CD4-positive, alpha-beta T cell treated with Interleukin-17A for 1 hour (primary cell): ENCODE results near the gene EML6.
A peak's percentile ranks its signal among the peaks of the same experiment; 100 is the strongest.

ENCODE experiments used
- DNase-seq: peaks from one replicate; pipeline ENCODE4 v3.0.0-alpha.2; 2020

The EML6 gene

GRCh38 chr2:54920660-54921059 lies 197.2 kb downstream of the EML6 start:
- no peak for DNase-seq

DNA sequence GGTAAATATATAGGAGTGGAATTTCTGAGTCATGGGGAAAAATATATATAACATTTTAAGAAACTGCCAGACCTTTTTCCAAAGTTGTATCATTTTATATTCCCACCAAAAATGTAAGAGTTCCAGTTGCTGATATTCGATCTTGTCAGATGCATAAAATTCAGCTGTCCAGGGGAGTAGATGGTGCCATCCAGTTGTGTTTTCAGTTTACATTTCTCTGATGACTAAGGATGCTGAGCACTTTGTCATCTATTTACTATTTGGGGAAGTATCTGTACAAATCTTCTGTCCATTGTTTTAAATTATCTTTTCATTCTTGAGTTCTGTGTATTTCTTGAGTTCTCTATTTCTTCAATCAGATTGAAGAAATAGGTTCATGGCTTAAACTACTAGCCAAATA lies 200.7 kb downstream of the EML6 start:
- DNase-seq, result no peak

DNA sequence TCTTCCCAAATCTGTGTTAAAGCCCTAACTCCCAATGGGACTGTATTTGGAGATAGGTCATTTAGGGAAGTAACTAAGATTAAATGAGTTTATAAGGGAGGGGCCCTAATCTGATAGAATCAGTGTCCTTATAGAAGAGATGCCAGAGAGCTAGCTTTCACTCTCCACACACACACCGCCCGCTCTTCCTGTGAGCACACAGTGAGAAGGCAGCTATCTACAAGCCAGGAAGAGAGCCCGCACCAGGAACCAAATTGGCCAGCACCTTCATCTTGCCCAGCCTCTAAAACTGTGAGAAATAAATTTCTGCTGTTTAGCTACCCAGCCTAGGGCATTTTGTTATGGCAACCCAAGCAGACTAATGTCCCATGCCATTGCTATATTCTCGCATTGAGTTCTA lies 201.6 kb downstream of the EML6 start:
- no peak for DNase-seq

DNA sequence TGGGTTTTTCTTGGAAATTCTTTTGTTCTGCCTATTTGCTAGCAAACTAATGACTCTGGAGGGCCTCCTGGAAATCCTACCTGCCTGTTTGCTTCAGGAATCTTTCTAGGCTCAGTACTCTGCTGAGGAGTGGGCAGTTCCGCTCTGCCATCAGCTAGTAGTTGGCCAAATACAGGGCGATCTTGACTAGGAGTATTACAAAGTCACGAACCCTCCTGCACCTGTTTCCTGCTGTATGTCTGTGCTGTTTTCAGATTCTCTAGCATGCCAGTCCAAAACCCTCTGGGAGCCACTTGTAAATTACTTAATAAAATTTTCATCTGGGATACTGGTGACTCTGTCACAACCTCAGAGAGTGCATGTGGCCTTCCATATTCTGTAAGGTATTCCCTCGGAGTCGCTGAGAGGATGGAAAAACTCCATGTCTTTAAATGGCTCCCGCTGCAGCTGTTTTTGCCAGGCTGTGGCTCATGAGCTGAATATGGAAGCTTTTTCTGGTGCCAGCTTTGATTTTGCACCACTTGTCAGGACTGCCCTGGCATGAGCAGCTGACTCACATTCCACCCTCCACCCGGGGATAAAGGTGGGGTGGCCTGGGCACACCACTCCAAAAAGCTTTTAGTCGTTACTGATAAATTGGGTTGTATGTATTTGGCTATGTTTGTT lies 203.8 kb downstream of the EML6 start:
- no peak for DNase-seq

GRCh38 chr2:54927751-54928615 lies 204.5 kb downstream of the EML6 start:
- no peak for DNase-seq

- no peak for DNase-seq
Measured at GRCh38 chr2:54928719-54929118, 205.3 kb downstream of the EML6 start.

DNA sequence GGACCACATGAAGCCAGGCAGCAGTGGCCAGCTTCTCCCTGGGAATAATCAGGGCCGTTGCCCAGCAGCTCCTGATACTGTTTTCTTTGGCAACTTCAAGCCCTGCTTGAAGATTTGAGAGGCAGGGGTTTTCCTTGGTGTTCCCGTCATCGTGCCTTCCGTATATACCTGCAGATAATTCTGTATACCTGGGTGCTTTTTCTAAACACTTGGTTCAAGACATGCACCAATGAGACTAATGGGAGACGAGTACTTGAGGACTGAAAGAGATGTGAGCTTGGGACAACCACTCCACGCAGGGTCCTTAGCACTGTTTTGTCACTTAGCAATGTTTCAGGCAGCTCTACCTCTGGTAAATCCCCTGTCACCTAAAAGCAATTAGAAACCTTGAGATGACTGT lies 208.0 kb downstream of the EML6 start:
- DNase-seq, result no peak

GRCh38 chr2:54935389-54935788 lies 211.9 kb downstream of the EML6 start:
- no peak for DNase-seq

GRCh38 chr2:54936766-54937165 lies 213.3 kb downstream of the EML6 start:
- DNase-seq, result no peak

DNA sequence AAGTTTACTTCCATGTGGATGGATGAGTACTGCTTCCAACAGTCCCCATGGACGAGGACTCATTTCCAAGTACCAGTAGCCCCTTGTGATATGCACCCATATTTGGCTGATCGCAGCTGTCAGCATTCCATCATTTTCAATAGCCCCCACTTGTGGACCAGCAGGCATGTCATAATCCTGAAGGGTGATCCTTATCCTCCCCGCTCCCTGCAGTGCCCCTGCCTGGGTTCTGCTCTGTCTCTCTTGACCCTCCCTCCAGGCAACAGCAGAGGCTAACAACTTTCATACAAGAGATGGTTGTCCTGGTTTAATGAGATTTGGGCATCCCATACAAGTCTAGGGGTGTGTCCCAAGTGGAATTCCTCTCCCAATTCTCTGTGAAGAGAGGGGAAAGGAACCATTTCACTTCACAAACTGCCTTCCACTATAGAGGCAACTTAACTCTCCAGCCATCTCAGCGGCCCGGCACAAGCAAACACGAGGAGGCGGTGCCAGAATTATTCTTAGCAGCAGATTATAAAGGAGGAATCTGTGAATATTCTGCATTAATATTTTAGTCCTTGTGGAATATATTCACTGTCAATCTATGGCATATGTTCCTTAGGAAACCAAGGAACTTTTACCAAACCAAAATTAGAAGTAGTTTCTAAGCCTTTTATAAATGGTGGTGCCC lies 216.1 kb downstream of the EML6 start:
- no peak for DNase-seq

- DNase-seq, result no peak
Measured at GRCh38 chr2:54940723-54941122, 217.3 kb downstream of the EML6 start.

GRCh38 chr2:54941248-54941984 lies 218.0 kb downstream of the EML6 start:
- no peak for DNase-seq

DNA sequence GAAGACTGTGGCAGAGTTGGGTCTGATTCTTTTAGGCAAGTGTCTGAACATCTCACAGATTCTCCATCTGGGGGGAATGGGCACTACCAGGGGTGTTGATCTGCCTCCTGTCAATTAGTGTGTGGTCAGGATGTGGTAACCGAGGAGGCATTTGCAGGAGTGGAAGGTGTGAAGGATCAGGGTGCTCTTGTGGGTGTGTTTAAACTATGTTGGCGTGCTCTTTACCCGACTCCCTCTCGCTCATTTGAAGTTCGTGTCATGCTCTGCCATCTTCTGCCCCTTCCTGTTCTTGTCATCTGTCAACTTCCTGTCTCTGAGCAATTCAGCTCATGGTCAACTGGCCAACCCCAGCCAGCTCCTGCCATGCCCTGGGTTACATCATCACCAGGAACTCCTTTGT lies 218.9 kb downstream of the EML6 start:
- DNase-seq, result peak; percentile 65

- DNase-seq, result no peak
Measured at GRCh38 chr2:54944724-54945326, 221.4 kb downstream of the EML6 start.

- DNase-seq, result no peak
Measured at GRCh38 chr2:54945391-54946219, 222.1 kb downstream of the EML6 start.

- DNase-seq, result no peak
Measured at GRCh38 chr2:54946220-54946805, 222.9 kb downstream of the EML6 start.

DNA sequence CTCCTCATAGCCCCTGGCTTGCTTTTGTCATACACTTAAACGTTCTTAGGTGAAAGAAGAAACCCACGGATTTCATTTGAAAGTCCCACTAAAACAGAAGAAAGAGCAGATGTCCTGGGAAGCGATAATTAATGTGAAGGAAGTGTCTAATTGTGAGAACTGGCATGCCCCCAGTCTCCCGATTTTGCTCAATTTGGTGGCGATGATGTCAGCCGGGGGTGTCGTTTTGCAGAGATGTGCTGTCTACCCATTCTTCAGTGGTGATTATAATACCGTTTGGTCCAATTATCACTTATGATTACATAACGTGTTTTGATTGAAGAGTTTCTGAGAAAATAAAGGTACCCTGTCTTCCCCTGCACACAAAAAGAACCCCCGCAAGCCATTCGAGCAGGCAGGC lies 223.7 kb downstream of the EML6 start:
- no peak for DNase-seq

GRCh38 chr2:54947646-54948045 lies 224.2 kb downstream of the EML6 start:
- no peak for DNase-seq

DNA sequence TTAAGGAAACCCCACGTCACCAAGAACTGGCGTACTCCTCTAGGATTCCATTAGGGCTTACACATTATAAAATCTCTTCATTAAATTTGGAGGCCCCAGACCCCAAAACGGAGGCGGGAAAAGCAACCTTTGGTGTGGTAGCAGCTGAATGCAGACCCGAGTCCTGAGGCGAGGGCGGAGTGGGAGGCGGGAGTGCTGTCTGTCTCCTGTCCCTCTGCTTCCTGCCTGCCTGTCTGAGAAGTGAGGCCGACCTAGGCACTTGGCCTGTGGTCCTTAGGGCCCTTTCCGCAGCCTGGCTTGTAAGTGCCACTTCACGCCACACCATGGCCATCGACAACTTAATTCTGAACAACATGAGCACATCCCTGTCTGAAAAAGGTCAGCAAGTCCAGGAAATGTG lies 224.7 kb downstream of the EML6 start:
- no peak for DNase-seq

- no peak for DNase-seq
Measured at GRCh38 chr2:54949431-54949830, 226.0 kb downstream of the EML6 start.

GRCh38 chr2:54950811-54951210 lies 227.3 kb downstream of the EML6 start:
- no peak for DNase-seq
